Omental fat pad (tissue), 4 donors: ENCODE data around the gene DTX3L. TPM values are rescaled to one million over a fixed set of nuclear protein-coding genes. Genes with fewer than 3 reads are reported as not detected.

Experiments used
- ATAC-seq: fragments of 150-250 bp; one replicate; pipeline ENCODE4 v1.9.1; 2016; ENCODE audit warnings: mild to moderate bottlenecking, moderate library complexity; ENCODE audit not compliant: low FRiP score
- DNase-seq: peaks from one replicate; pipeline ENCODE4 v3.0.0-alpha.2; 2019; ENCODE audit warnings: low spot score
- CTCF ChIP-seq, 3 donors: fragments of 450-650 bp; IDR thresholded peaks; one replicate each; pipeline ENCODE4 v1.5.1; 2016 to 2017; ENCODE audit warnings: antibody characterized with exemption in 3 of 3, mild to moderate bottlenecking in 3 of 3, moderate library complexity in 2 of 3
- total RNA-seq, 4 donors: library from RNA; depleted of rRNA; stranded (reverse); fragments of >200 nt; gene quantifications; one replicate each; pipeline ENCODE4 v1.1.0, GENCODE V29; 2016

Gene DTX3L
- total RNA-seq, 4 donors from 2014 or later = 24.0 to 60.2 (median 38.0) TPM

- no peak for DNase-seq
- ATAC-seq = peak; percentile 34
- no peak for TF ChIP-seq CTCF (IDR thresholded peaks at IDR 0.05)
Measured at GRCh38 chr3:122577409-122578031, 13.4 kb downstream of the DTX3L start, which contains the start of gene PARP15. PARP15 (plus strand) TSS chr3:122577650; CDS start chr3:122577668, 18 bp downstream.

- DNase-seq (no peak), ATAC-seq (peak; percentile 59)
- TF ChIP-seq CTCF (IDR thresholded peaks at IDR 0.05) = no peak
Measured at GRCh38 chr3:122578069-122578740, 14.1 kb downstream of the DTX3L start.

- no peak for ATAC-seq
- no peak for TF ChIP-seq CTCF (IDR thresholded peaks at IDR 0.05)
- no peak for DNase-seq
Measured at GRCh38 chr3:122580470-122580869, 16.3 kb downstream of the DTX3L start.

GRCh38 chr3:122581622-122582021 is 17.5 kb downstream of the DTX3L start:
- no peak for ATAC-seq
- no peak for TF ChIP-seq CTCF (IDR thresholded peaks at IDR 0.05)
- DNase-seq = no peak

GRCh38 chr3:122582390-122582789 is 18.3 kb downstream of the DTX3L start:
- no peak for ATAC-seq
- no peak for DNase-seq
- TF ChIP-seq CTCF (IDR thresholded peaks at IDR 0.05) = no peak

GRCh38 chr3:122586098-122586497 is 22.0 kb downstream of the DTX3L start:
- no peak for TF ChIP-seq CTCF (IDR thresholded peaks at IDR 0.05)
- DNase-seq (no peak), ATAC-seq (no peak)
